GM12891 (cell line): ENCODE data around the gene GGTA1.

Experiments used
- PAX5 ChIP-seq: IDR thresholded peaks from 2 replicates; pipeline ENCODE4 v1.6.1; 2011; ENCODE audit warnings: low read length, moderate library complexity, mild to moderate bottlenecking; ENCODE audit not compliant: insufficient read depth, severe bottlenecking
- POLR2A ChIP-seq: IDR thresholded peaks from 2 replicates; pipeline ENCODE4 v1.6.1; 2011; ENCODE audit warnings: low read depth, low read length, control low read depth
- POLR2AphosphoS5 ChIP-seq: IDR thresholded peaks from 2 replicates; pipeline ENCODE4 v1.6.1; 2011; ENCODE audit warnings: low read depth, low read length, control low read depth
- TAF1 ChIP-seq: IDR thresholded peaks from 2 replicates; pipeline ENCODE4 v1.6.1; 2011; ENCODE audit warnings: low read depth, low read length, control low read depth

DNA sequence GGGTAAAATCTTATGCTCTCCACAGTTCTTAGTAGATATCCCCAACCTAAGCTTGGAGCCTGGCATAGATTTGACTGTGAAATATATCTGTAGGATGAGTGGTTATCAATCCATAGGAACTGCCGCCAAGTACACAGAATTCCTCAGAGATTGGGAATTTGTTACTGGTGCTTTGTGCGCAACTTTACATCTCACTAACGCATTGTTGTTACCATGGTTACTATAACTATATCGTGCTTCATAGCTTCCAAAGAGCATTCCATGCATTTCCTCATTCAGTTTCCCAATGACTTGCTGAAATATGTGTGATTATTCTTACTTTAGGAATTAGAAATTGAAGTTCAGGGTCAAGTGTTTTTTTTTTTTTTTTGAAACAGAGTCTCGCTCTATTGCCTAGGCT lies 9.5 kb upstream of the GGTA1 start:
- TF ChIP-seq POLR2A (no peak), POLR2AphosphoS5 (no peak), PAX5 (no peak), TAF1 (no peak)
